ENCODE data around the gene KHNYN.

GRCh38 chr14:24382064-24382371 is 47.7 kb upstream of the KHNYN start:
- TF ChIP-seq CTCF (conservative IDR thresholded peaks at IDR 0.05; ENCODE audit: low read depth in 2 of 2) (no peak), EZH2 (IDR thresholded peaks at IDR 0.05; ENCODE audit: low read depth, unreplicated experiment) (no peak), ETS1 (IDR thresholded peaks at IDR 0.05) (no peak), ZNF462 (CRISPR knock-in tag; IDR thresholded peaks at IDR 0.05) (no peak), POLR2AphosphoS5 (IDR thresholded peaks at IDR 0.05; ENCODE audit: low read depth) (no peak), EZH2phosphoT487 (IDR thresholded peaks at IDR 0.05; ENCODE audit: unreplicated experiment) (no peak), CREB1 (CRISPR knock-in tag; IDR thresholded peaks at IDR 0.05; ENCODE audit: low read depth) (no peak), STAT1 (IDR thresholded peaks at IDR 0.05; ENCODE audit: unreplicated experiment) (no peak), REST (IDR thresholded peaks at IDR 0.05; ENCODE audit: unreplicated experiment) (no peak), NANOG (IDR thresholded peaks at IDR 0.05; ENCODE audit: borderline replicate concordance) (no peak), JUNB (IDR thresholded peaks at IDR 0.05; ENCODE audit: unreplicated experiment) (no peak), ZNF331 (CRISPR knock-in tag; IDR thresholded peaks at IDR 0.05; ENCODE audit: low read depth) (no peak)
